H9 (cell line): ENCODE results near the gene ADAM8. TPM values are rescaled to one million over a fixed set of nuclear protein-coding genes. Genes with fewer than 3 reads are reported as not detected.

ENCODE experiments used
- DNase-seq: peaks from one replicate; pipeline ENCODE4 v3.0.0-alpha.2; 2017
- H2AFZ ChIP-seq: one replicate; pipeline ENCODE4 v1.6.1; 2013; ENCODE audit warnings: mild to moderate bottlenecking, low read length, control low read depth, moderate library complexity
- H2AK5ac ChIP-seq: 2 replicates; pipeline ENCODE4 v1.6.1; 2013; ENCODE audit warnings: low read length, control low read depth, mixed read lengths; ENCODE audit not compliant: insufficient read length
- H2BK120ac ChIP-seq: one replicate; pipeline ENCODE4 v1.6.1; 2013; ENCODE audit warnings: low read depth, mild to moderate bottlenecking, low read length, control low read depth, inconsistent platforms; ENCODE audit not compliant: poor library complexity, severe bottlenecking
- H2BK12ac ChIP-seq: 2 replicates; pipeline ENCODE4 v1.6.1; 2013; ENCODE audit warnings: low read length, control low read depth, mixed read lengths, low read depth; ENCODE audit not compliant: insufficient read length
- H2BK15ac ChIP-seq: 2 replicates; pipeline ENCODE4 v1.6.1; 2013; ENCODE audit warnings: low read depth, low read length, control low read depth
- H2BK20ac ChIP-seq: one replicate; pipeline ENCODE4 v1.6.1; 2013; ENCODE audit warnings: low read depth, mild to moderate bottlenecking, low read length, control low read depth, inconsistent platforms; ENCODE audit not compliant: poor library complexity, severe bottlenecking
- H2BK5ac ChIP-seq: 2 replicates; pipeline ENCODE4 v1.6.1; 2013; ENCODE audit warnings: low read length, control low read depth, mixed read lengths; ENCODE audit not compliant: insufficient read length
- H3K14ac ChIP-seq: 2 replicates; pipeline ENCODE4 v1.6.1; 2013; ENCODE audit warnings: low read length, control low read depth; ENCODE audit not compliant: insufficient read depth
- H3K18ac ChIP-seq: 2 replicates; pipeline ENCODE4 v1.6.1; 2013; ENCODE audit warnings: low read depth, mild to moderate bottlenecking, mixed read lengths, low read length, control low read depth; ENCODE audit not compliant: insufficient read length
- H3K23ac ChIP-seq: 2 replicates; pipeline ENCODE4 v1.6.1; 2013; ENCODE audit warnings: low read length, control low read depth, mixed read lengths, low read depth; ENCODE audit not compliant: insufficient read length
- H3K23me2 ChIP-seq: 2 replicates; pipeline ENCODE4 v1.6.1; 2013; ENCODE audit warnings: low read depth, mild to moderate bottlenecking, mixed read lengths, low read length, control low read depth; ENCODE audit not compliant: insufficient read length, poor library complexity, severe bottlenecking
- H3K27ac ChIP-seq: 2 replicates; pipeline ENCODE4 v1.5.1; 2013; ENCODE audit warnings: low read length, control low read depth, mixed read lengths, low read depth; ENCODE audit not compliant: insufficient read length
- H3K27me3 ChIP-seq: 2 replicates; pipeline ENCODE4 v1.6.1; 2013; ENCODE audit warnings: low read length, control low read depth, inconsistent platforms; ENCODE audit not compliant: insufficient read depth
- H3K4ac ChIP-seq: 2 replicates; pipeline ENCODE4 v1.6.1; 2013; ENCODE audit warnings: low read depth, mild to moderate bottlenecking, control low read depth, inconsistent platforms, low read length, moderate library complexity
- H3K4me1 ChIP-seq: 2 replicates; pipeline ENCODE4 v1.6.1; 2013; ENCODE audit warnings: low read length, control low read depth, inconsistent platforms; ENCODE audit not compliant: insufficient read depth
- H3K4me2 ChIP-seq: 2 replicates; pipeline ENCODE4 v1.6.1; 2013; ENCODE audit warnings: low read length, control low read depth, mixed read lengths; ENCODE audit not compliant: insufficient read length, insufficient read depth
- H3K56ac ChIP-seq: 2 replicates; pipeline ENCODE4 v1.6.1; 2013; ENCODE audit warnings: low read depth, mild to moderate bottlenecking, mixed read lengths, low read length, control low read depth; ENCODE audit not compliant: insufficient read length
- H3K79me1 ChIP-seq: 2 replicates; pipeline ENCODE4 v1.6.1; 2013; ENCODE audit warnings: low read depth, mild to moderate bottlenecking, moderate library complexity, low read length, control low read depth, inconsistent platforms; ENCODE audit not compliant: insufficient read depth, poor library complexity, severe bottlenecking
- H3K79me2 ChIP-seq: 2 replicates; pipeline ENCODE4 v1.6.1; 2013; ENCODE audit warnings: low read length, control low read depth, inconsistent platforms; ENCODE audit not compliant: insufficient read depth
- H3K9ac ChIP-seq: 2 replicates; pipeline ENCODE4 v1.6.1; 2013; ENCODE audit warnings: low read length, control low read depth, mixed read lengths; ENCODE audit not compliant: insufficient read length; ENCODE audit errors: extremely low read depth
- H3K9me3 ChIP-seq: one replicate; pipeline ENCODE4 v1.6.1; 2013; ENCODE audit warnings: low read depth, low read length, inconsistent platforms; ENCODE audit not compliant: control insufficient read depth
- H3T11ph ChIP-seq: one replicate; pipeline ENCODE4 v1.6.1; 2013; ENCODE audit warnings: mild to moderate bottlenecking, low read length, control low read depth, inconsistent platforms
- H4K20me1 ChIP-seq: one replicate; pipeline ENCODE4 v1.6.1; 2013; ENCODE audit not compliant: control insufficient read depth, insufficient read length, insufficient read depth
- H4K5ac ChIP-seq: 2 replicates; pipeline ENCODE4 v1.6.1; 2013; ENCODE audit warnings: low read depth, mild to moderate bottlenecking, mixed read lengths, low read length, control low read depth; ENCODE audit not compliant: insufficient read length
- H4K8ac ChIP-seq: replicated peaks from 2 replicates; pipeline ENCODE4 v1.6.1; 2013; ENCODE audit warnings: low read length, control low read depth, mixed read lengths, low read depth; ENCODE audit not compliant: insufficient read length
- H4K91ac ChIP-seq: 2 replicates; pipeline ENCODE4 v1.6.1; 2013; ENCODE audit warnings: low read depth, mild to moderate bottlenecking, moderate library complexity, mixed read lengths, low read length, control low read depth; ENCODE audit not compliant: insufficient read length
- H3K27ac Mint-ChIP-seq, 3 experiments: 2 replicates in 2 of 3; 3 replicates in 1 of 3; pipeline ENCODE4 v1.8.0; 2020 to 2021; ENCODE audit warnings: mixed read lengths in 3 of 3, mild to moderate bottlenecking in 1 of 3, moderate library complexity in 1 of 3
- H3K27me3 Mint-ChIP-seq: 2 replicates; pipeline ENCODE4 v1.8.0; 2021; ENCODE audit warnings: low read depth, mild to moderate bottlenecking, moderate library complexity, mixed read lengths
- H3K36me3 Mint-ChIP-seq, 3 experiments: 2 replicates in 2 of 3; 3 replicates in 1 of 3; pipeline ENCODE4 v1.8.0; 2020 to 2021; ENCODE audit warnings: low read depth in 3 of 3, mixed read lengths in 3 of 3; ENCODE audit not compliant: insufficient read depth in 1 of 3
- H3K4me1 Mint-ChIP-seq, 2 experiments: 2 replicates each; pipeline ENCODE4 v1.8.0; 2020; ENCODE audit warnings: mixed read lengths in 2 of 2
- H3K4me3 Mint-ChIP-seq, 2 experiments: 2 replicates in 1 of 2; 3 replicates in 1 of 2; pipeline ENCODE4 v1.8.0; 2020 to 2021; ENCODE audit warnings: mild to moderate bottlenecking in 2 of 2, mixed read lengths in 2 of 2, moderate library complexity in 1 of 2
- H3K9me3 Mint-ChIP-seq, 2 experiments: 2 replicates in 1 of 2; 3 replicates in 1 of 2; pipeline ENCODE4 v1.8.0; 2020; ENCODE audit warnings: mild to moderate bottlenecking in 2 of 2, mixed read lengths in 2 of 2, moderate library complexity in 1 of 2
- CTCF ChIP-seq: fragments of 200-600 bp; sonication (generic); conservative IDR thresholded peaks from 3 replicates; pipeline ENCODE4 v1.8.0; 2021; ENCODE audit warnings: antibody characterized with exemption, mild to moderate bottlenecking
- WGBS: extraction: QIAGEN DNeasy Blood & Tissue Kit; methylation state at CpG from one replicate; pipeline ENCODE4 v1.1.7; 2013; ENCODE audit warnings: missing lambda C conversion rate, low lambda C conversion rate, mixed read lengths; ENCODE audit not compliant: insufficient read length; ENCODE audit errors: extremely low coverage; 5-methylcytosine and 5-hydroxymethylcytosine counted together
- total RNA-seq: library from RNA; stranded (reverse); gene quantifications from 2 replicates; pipeline ENCODE4 v1.2.1, GENCODE V29; 2021

ADAM8 gene
- total RNA-seq, 1 experiment from 2014 or later, result 5.4 TPM

GRCh38 chr10:133306941-133307379 is 30.3 kb upstream of the ADAM8 start:
- peaks cover 6 to 31% (median 21%) of the 10 kb centered on the region in 3 experiments for H3K36me3 Mint-ChIP-seq
- Histone ChIP-seq H3K27ac (no peak overlapping the region), H3K79me2 (peaks cover 9% of the 10 kb centered on the region; the same call in 1 of the 2 replicates), H2AK5ac (no peak overlapping the region), H3K56ac (no peak overlapping the region), H3T11ph (no peak overlapping the region), H3K9ac (no peak overlapping the region), H2BK120ac (no peak overlapping the region), H3K9me3 (no peaks in the 10 kb centered on the region), H3K18ac (no peak overlapping the region), H3K4me2 (no peak overlapping the region), H4K5ac (no peak overlapping the region), H3K23ac (no peak overlapping the region), H3K4me1 (no peaks in the 10 kb centered on the region), H2BK20ac (no peak overlapping the region), H4K20me1 (no peaks in the 10 kb centered on the region), H3K27me3 (no peaks in the 10 kb centered on the region), H3K79me1 (peaks cover 14% of the 10 kb centered on the region), H2BK12ac (no peak overlapping the region), H2BK5ac (no peak overlapping the region), H4K91ac (no peak overlapping the region), H3K4ac (no peak overlapping the region), H4K8ac (no peak overlapping the region), H3K14ac (no peak overlapping the region), H3K23me2 (peaks cover 9% of the 10 kb centered on the region), H2BK15ac (no peak overlapping the region), H2AFZ (no peak overlapping the region)
- peaks cover 11 to 14% of the 10 kb centered on the region in 2 experiments for H3K4me1 Mint-ChIP-seq
- H3K9me3 Mint-ChIP-seq, result no peaks in the 10 kb centered on the region; a peak in 4 of 5 replicates
- H3K27ac Mint-ChIP-seq, result 0 out of 7 replicates have a peak overlapping the region, but pooled peaks of 1 of the 3 experiments have one; percentile 36
- TF ChIP-seq CTCF, result no peak
- DNase-seq, result no peak
- peak overlapping the region; percentile 93 to 97; a peak in 4 of 5 replicates for H3K4me3 Mint-ChIP-seq
- no peaks in the 10 kb centered on the region for H3K27me3 Mint-ChIP-seq
- no CpG with 5 or more reads among the region's 17 CpGs for WGBS
